GM18909 (cell line): Measurements from ENCODE around the gene CYTH1.

Experiments used
- ATAC-seq: cut with Tn5 transposase; IDR thresholded peaks from one replicate; pipeline ENCODE4 v1.9.1; 2021; ENCODE audit warnings: mild to moderate bottlenecking; ENCODE audit not compliant: unreplicated experiment, poor library complexity

CYTH1 gene

DNA sequence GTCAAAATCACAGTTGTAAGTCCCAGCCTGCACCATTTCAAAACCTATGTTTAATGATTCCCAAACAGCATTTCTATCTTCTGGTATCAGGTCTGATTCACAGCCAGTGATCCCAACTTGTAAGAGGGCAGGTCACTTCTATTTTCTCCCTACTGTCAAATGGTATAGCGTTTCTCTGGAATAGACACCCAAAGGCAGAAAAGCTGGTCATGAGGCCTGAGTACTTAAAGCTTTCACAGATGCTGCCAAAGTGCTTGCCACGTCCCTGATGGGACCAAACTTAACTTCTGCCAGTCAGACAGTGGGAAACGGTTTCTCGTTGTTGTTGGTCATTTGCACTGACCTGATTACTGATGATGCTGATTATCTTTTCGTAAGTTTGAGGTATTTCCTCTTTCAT is 43.4 kb downstream of the CYTH1 start:
- ATAC-seq: no peak

DNA sequence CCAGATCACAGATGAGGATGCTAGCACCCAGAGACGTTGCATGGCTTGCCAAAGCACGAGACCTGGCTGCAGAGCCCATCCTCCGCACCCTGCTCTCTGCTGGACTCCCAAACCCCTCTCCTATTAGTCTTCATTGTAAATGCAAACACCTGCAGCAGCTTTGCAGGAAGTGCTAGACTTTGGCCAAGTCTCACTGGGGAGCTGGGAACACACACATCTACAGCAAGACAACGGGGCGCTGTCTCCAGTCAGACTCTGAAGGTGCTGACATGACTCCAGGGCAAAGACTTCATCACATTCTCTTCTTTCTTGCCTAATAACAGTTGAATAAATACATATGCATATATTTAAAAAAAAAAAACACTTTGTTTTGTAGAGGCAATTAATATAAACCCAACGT is 43.8 kb downstream of the CYTH1 start:
- ATAC-seq: no peak

- no peak for ATAC-seq
Measured at GRCh38 chr17:78737332-78737731, 44.7 kb downstream of the CYTH1 start.

DNA sequence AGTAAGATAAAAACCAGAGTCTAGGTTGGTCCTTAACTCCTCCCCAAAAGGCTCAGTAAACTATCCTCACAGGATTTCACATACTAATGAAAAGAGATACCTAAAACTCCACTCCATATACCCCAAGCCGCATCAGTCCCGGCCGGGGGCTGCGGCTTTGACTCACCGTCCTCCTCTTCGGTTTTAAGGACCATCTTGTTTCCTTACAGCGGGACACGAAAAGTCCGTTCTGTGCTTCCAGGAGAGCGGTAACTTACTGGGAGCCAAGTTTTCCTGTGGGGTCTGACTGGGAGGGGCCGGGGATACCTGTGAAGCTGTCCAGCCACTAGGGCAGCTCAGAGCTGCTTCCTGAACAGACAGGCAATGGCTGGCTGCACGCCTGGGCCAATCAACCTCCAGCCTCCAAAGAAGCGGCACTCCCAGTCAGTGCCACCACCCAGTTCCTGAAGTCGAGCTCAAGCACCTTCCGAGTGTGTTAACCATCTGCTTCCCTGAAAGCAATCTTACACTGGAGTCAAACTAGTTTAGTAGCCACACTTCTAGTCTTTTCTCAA is 45.5 kb downstream of the CYTH1 start:
- peak; percentile 68 for ATAC-seq

GRCh38 chr17:78735832-78736525 is 46.1 kb downstream of the CYTH1 start:
- no peak for ATAC-seq

GRCh38 chr17:78734793-78735641 is 47.1 kb downstream of the CYTH1 start:
- ATAC-seq: no peak

- no peak for ATAC-seq
Measured at GRCh38 chr17:78732354-78732753, 49.7 kb downstream of the CYTH1 start.

GRCh38 chr17:78731904-78732303 is 50.2 kb downstream of the CYTH1 start:
- no peak for ATAC-seq

DNA sequence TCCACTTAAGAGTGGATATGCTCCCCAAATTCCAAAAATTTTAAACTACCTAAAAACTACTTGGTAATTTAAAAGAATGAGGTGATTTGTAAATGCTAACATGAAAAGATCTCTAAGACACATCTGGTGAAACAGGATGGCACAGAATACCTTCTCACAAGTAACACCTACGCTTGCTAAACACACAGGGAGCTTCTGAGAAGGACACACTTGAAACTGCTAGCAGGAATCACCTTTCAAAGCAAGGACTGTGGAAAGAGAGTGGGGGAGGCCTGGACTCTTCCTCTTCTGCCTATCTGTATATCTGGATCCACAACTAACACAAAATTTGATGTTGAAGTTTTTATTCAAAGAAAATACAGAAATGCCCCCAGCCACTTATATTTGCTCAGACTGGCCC is 52.4 kb downstream of the CYTH1 start:
- no peak for ATAC-seq

GRCh38 chr17:78728495-78728894 is 53.6 kb downstream of the CYTH1 start:
- ATAC-seq: no peak

DNA sequence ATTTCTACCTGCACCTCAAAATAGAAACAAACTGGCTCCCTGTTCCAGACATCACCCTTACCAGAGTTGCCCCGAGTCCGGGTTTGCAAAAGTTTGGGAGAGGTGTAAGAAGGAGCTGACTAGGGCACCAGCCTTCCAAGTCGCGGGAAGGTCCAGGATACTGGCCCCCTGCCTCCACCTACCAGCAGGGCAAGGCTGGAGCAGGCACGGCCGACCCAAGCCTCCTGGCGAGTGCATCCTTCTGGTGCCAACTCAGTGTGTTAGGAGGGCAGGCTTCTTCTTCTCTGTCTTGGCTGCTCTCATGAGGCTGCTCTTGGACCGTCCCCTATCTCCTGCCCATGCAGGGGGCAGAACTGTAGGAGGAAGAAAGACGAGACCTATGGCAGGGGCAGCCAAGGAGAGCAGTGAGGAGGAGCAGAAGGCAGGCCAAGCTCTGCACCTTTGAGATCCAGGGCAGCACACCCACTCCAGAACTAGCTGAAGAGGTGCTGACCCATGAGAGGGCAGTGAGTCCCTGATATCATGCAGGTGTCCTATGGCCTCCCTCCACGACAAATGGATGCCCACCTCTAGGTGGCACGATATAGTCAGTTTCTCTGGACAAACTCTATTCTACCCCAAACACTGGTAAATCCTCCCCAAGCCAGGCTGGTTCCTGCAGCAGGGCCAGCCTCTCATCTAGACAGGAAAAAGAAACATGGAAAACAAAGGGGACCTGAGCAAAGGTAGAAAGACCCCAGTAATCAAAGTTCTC is 54.4 kb downstream of the CYTH1 start:
- no peak for ATAC-seq

GRCh38 chr17:78727057-78727456 is 55.0 kb downstream of the CYTH1 start:
- no peak for ATAC-seq

DNA sequence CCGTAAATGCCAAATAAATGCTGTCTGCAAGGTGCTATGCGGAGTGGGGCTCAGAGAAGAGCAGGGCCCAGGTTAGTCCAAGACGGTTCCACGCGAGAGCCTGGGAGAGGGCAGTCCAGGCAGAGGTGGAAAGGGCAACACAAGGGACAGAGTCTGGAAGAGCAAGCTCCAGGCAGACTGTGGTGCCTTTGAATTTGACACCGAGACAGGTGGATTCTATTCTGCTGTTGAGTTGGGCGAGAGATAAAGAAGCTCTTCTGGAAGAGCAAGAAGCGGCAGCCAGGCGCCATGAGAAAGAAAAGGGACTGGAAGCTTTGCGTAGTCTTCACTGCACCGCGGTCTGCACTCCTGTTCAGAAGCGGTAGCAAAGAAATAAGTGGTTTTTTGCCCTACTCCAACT is 55.6 kb downstream of the CYTH1 start:
- no peak for ATAC-seq

GRCh38 chr17:78725448-78726021 is 56.5 kb downstream of the CYTH1 start:
- no peak for ATAC-seq

GRCh38 chr17:78724999-78725398 is 57.1 kb downstream of the CYTH1 start:
- no peak for ATAC-seq

DNA sequence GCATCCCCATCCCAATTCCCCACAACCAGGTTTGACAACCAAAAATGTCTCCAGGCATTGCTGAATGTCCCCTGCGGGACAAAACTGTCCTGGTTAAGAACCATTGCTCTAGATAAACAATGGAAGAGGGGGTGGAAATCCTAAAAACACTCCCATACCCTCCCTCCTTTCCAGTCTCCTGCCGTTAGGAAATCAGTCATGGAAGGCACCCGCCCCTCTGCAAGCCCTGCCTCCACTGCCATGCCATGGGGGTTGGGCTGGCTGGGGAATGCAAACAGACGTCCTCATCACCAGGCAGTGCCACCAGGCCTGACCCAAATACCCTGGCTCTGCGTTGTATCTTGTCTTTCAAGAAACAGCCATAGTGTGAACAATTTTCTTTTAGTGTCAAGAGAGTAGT is 57.5 kb downstream of the CYTH1 start:
- ATAC-seq: no peak

- no peak for ATAC-seq
Measured at GRCh38 chr17:78723957-78724356, 58.1 kb downstream of the CYTH1 start.

- ATAC-seq: no peak
Measured at GRCh38 chr17:78723001-78723796, 58.9 kb downstream of the CYTH1 start.

DNA sequence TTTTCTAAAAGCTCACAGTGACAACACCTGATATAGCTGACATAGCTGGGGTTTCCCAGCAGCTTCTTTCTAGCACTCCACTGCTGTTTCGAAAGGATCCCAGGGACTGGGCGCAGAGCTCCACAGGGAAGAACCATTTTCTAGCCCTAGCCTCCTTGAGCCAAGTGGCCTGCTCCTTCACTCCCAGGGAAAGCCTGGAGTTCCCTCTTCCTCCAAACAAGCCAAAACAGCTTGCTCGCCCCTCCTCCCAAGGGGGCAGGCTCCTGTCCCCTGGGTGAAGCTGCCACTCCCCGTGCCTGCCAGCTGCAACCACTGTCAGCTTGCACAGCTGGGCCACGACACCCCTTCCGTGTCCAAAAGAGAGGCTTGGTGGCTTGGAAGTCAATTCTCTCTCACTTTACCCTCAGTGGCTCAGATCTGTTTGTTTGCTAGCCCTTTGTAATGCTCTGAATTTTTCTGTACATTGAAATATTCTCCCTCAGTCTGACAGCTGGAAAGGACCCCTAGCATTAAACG is 59.8 kb downstream of the CYTH1 start:
- ATAC-seq: peak; percentile 42
